Liver (tissue), 9 donors: Measurements from ENCODE around the gene CAMK1D. TPM values are rescaled to one million over a fixed set of nuclear protein-coding genes. Genes with fewer than 3 reads are reported as not detected.

Source experiments
- DNase-seq: peaks from one replicate; pipeline ENCODE4 v3.0.0-alpha.2; 2017; ENCODE audit warnings: low spot score
- H3K27ac ChIP-seq, 2 donors: one replicate each; pipeline ENCODE4 v1.7.0; 2013; ENCODE audit warnings: inconsistent platforms in 2 of 2, low read length in 2 of 2, control low read depth in 1 of 2, low read depth in 1 of 2, mild to moderate bottlenecking in 1 of 2
- H3K27me3 ChIP-seq, 4 donors: one replicate each; pipeline versions ENCODE4 v1.6.1 to v1.7.0; 2013; ENCODE audit warnings: low read length in 3 of 4, inconsistent platforms in 1 of 4, mild to moderate bottlenecking in 1 of 4, moderate library complexity in 1 of 4; ENCODE audit not compliant: control insufficient read depth in 4 of 4, insufficient read depth in 4 of 4
- H3K36me3 ChIP-seq, 4 donors: one replicate each; pipeline versions ENCODE4 v1.6.1 to v1.7.0; 2013; ENCODE audit warnings: low read length in 3 of 4, mild to moderate bottlenecking in 3 of 4, low read depth in 1 of 4, moderate library complexity in 1 of 4; ENCODE audit not compliant: control insufficient read depth in 4 of 4, insufficient read depth in 3 of 4
- H3K4me1 ChIP-seq, 4 donors: one replicate each; pipeline versions ENCODE4 v1.6.1 to v1.7.0; 2013; ENCODE audit warnings: low read length in 3 of 4, mild to moderate bottlenecking in 3 of 4, moderate library complexity in 1 of 4; ENCODE audit not compliant: control insufficient read depth in 4 of 4, insufficient read depth in 4 of 4
- H3K4me3 ChIP-seq, 3 donors: one replicate each; pipeline versions ENCODE4 v1.6.1 to v1.7.0; 2013; ENCODE audit warnings: low read length in 3 of 3, control low read depth in 1 of 3, low read depth in 1 of 3, mild to moderate bottlenecking in 1 of 3
- H3K9ac ChIP-seq, 2 donors: one replicate each; pipeline ENCODE4 v1.7.0; 2013; ENCODE audit warnings: low read length in 2 of 2, mild to moderate bottlenecking in 2 of 2, moderate library complexity in 2 of 2, control low read depth in 1 of 2, low read depth in 1 of 2
- H3K9me3 ChIP-seq, 4 donors: one replicate each; pipeline versions ENCODE4 v1.6.1 to v1.7.0; 2013; ENCODE audit warnings: low read length in 3 of 4; ENCODE audit not compliant: control insufficient read depth in 4 of 4
- ATF3 ChIP-seq: IDR thresholded peaks from 2 replicates; pipeline ENCODE4 v1.6.1; 2016; ENCODE audit warnings: antibody characterized with exemption
- CTCF ChIP-seq: fragments of 150-350 bp; IDR thresholded peaks from 2 replicates; pipeline ENCODE4 v1.5.1; 2017; ENCODE audit warnings: improper control_type of control experiment, low read depth, low read length; ENCODE audit not compliant: missing input control
- EGR1 ChIP-seq, 2 donors: IDR thresholded peaks; 2 replicates each; pipeline ENCODE4 v1.6.1; 2016 to 2018; ENCODE audit warnings: antibody characterized with exemption in 2 of 2, low read depth in 2 of 2
- FOXA1 ChIP-seq: IDR thresholded peaks from 2 replicates; pipeline ENCODE4 v1.6.1; 2016; ENCODE audit warnings: antibody characterized with exemption
- FOXA2 ChIP-seq: IDR thresholded peaks from 2 replicates; pipeline ENCODE4 v1.6.1; 2016; ENCODE audit warnings: antibody characterized with exemption
- GABPA ChIP-seq, 2 donors: IDR thresholded peaks in 1 of 2; conservative IDR thresholded peaks in 1 of 2; 2 replicates each; pipeline ENCODE4 v1.6.1; 2016; ENCODE audit warnings: antibody characterized with exemption in 2 of 2, mild to moderate bottlenecking in 1 of 2, moderate library complexity in 1 of 2
- HNF4A ChIP-seq, 2 donors: conservative IDR thresholded peaks; 2 replicates each; pipeline ENCODE4 v1.6.1; 2016; ENCODE audit warnings: antibody characterized with exemption in 2 of 2, mild to moderate bottlenecking in 2 of 2
- HNF4G ChIP-seq: IDR thresholded peaks from 2 replicates; pipeline ENCODE4 v1.6.1; 2016; ENCODE audit warnings: antibody characterized with exemption
- JUND ChIP-seq, 2 donors: IDR thresholded peaks; 2 replicates each; pipeline ENCODE4 v1.6.1; 2016; ENCODE audit warnings: antibody characterized with exemption in 2 of 2
- MAX ChIP-seq: IDR thresholded peaks from 2 replicates; pipeline ENCODE4 v1.6.1; 2016; ENCODE audit warnings: antibody characterized with exemption
- NR2F2 ChIP-seq: IDR thresholded peaks from 2 replicates; pipeline ENCODE4 v1.6.1; 2016; ENCODE audit warnings: antibody characterized with exemption
- RAD21 ChIP-seq, 2 donors: IDR thresholded peaks; 2 replicates each; pipeline ENCODE4 v1.6.1; 2016; ENCODE audit warnings: antibody characterized with exemption in 2 of 2, mild to moderate bottlenecking in 2 of 2
- REST ChIP-seq: IDR thresholded peaks from 2 replicates; pipeline ENCODE4 v1.6.1; 2016; ENCODE audit warnings: antibody characterized with exemption, mild to moderate bottlenecking
- RXRA ChIP-seq, 2 donors: IDR thresholded peaks; 2 replicates each; pipeline ENCODE4 v1.6.1; 2017 to 2018; ENCODE audit warnings: antibody characterized with exemption in 2 of 2, mild to moderate bottlenecking in 1 of 2
- SP1 ChIP-seq: IDR thresholded peaks from 2 replicates; pipeline ENCODE4 v1.6.1; 2018; ENCODE audit warnings: antibody characterized with exemption, mild to moderate bottlenecking
- TAF1 ChIP-seq: conservative IDR thresholded peaks from 2 replicates; pipeline ENCODE4 v1.6.1; 2016; ENCODE audit warnings: antibody characterized with exemption, mild to moderate bottlenecking
- YY1 ChIP-seq: IDR thresholded peaks from 2 replicates; pipeline ENCODE4 v1.6.1; 2016; ENCODE audit warnings: antibody characterized with exemption, mild to moderate bottlenecking
- ZBTB33 ChIP-seq: IDR thresholded peaks from 2 replicates; pipeline ENCODE4 v1.6.1; 2016; ENCODE audit warnings: antibody characterized with exemption
- WGBS: extraction: QIAGEN DNeasy Blood & Tissue Kit; methylation state at CpG from one replicate; pipeline ENCODE4 v1.1.7; 2013; 5-methylcytosine and 5-hydroxymethylcytosine counted together
- polyA plus RNA-seq, 2 donors: library from polyadenylated mRNA; stranded (reverse) in 1 of 2; unstranded in 1 of 2; fragments of 200-250 nt in 1 of 2; fragments of >200 nt in 1 of 2; fragmentation: Nextera tagmentation in 1 of 2; extraction: Ambion mirVana in 1 of 2; gene quantifications; one replicate each; pipeline versions ENCODE4 v1.2.1 to v1.2.3, GENCODE V29; 2013 to 2015
- total RNA-seq, 2 donors: library from RNA; depleted of rRNA; stranded (reverse); fragments of >200 nt; gene quantifications; one replicate each; pipeline ENCODE4 v1.2.3, GENCODE V29; 2014
- donor health status: healthy.
- donor health status: healthy.
- donor health status: healthy.
- donor health status: healthy.
- donor health status: healthy.

CAMK1D gene
- total and polyA plus RNA-seq, 4 donors: 2.7 to 10.1 (median 4.2) TPM

- DNase-seq: no peak
- no peaks in the 10 kb centered on the region for H3K36me3 ChIP-seq
- no peak overlapping the region for H3K4me3 ChIP-seq
- no peak overlapping the region for H3K27ac ChIP-seq
- H3K27me3 ChIP-seq: no peaks in the 10 kb centered on the region
- peaks cover 0 to 3% (median 2%) of the 10 kb centered on the region in 4 donors for H3K4me1 ChIP-seq
- whole genome bisulfite sequencing: 92% methylated on average over 12 of the region's 12 CpGs
- no peak overlapping the region for H3K9ac ChIP-seq
- no peaks in the 10 kb centered on the region for H3K9me3 ChIP-seq
- TF ChIP-seq JUND (IDR thresholded peaks at IDR 0.05) (no peak), HNF4G (no peak), HNF4A (conservative IDR thresholded peaks at IDR 0.05) (no peak), TAF1 (no peak), NR2F2 (no peak), EGR1 (IDR thresholded peaks at IDR 0.05; ENCODE audit: low read depth in 2 of 2) (no peak), FOXA1 (no peak), GABPA (IDR thresholded peaks at IDR 0.05 in 1 of 2, conservative IDR thresholded peaks at IDR 0.05 in 1 of 2) (no peak), RAD21 (IDR thresholded peaks at IDR 0.05) (no peak), SP1 (no peak), ZBTB33 (no peak), FOXA2 (no peak), CTCF (no peak), RXRA (IDR thresholded peaks at IDR 0.05) (no peak), ATF3 (no peak), REST (no peak), MAX (no peak), YY1 (no peak)
Observed at GRCh38 chr10:12639996-12640944, 290.9 kb downstream of the CAMK1D start.
